HCT116 (cell line): ENCODE results near the gene ITPR2. TPM values are rescaled to one million over a fixed set of nuclear protein-coding genes. Genes with fewer than 3 reads are reported as not detected.

ENCODE experiments used
- ATAC-seq: fragments of 200-7000 bp; cut with Tn5 transposase; 2 replicates; pipeline ENCODE4 v1.9.1; 2020; ENCODE audit warnings: mild to moderate bottlenecking, moderate library complexity
- BruUV-seq: library from RNA; stranded (reverse); fragments of 400-500 nt; replicated peaks from 2 replicates; lab custom pipeline; 2021; lab: Mats Ljungman, UMichigan
- CTCF ChIA-PET: fragments of 300-600 bp; sonication (Branson Sonifier 250); formaldehyde crosslinking; loops from one replicate; lab custom pipeline; 2021; ENCODE audit warnings: antibody characterized with exemption; lab: Charles Lee
- POLR2A ChIA-PET: fragments of 300-600, 350-600 bp; sonication (Branson Sonifier 250); formaldehyde crosslinking; loops from one replicate; lab custom pipeline; 2021; ENCODE audit warnings: antibody characterized with exemption; lab: Charles Lee
- RAD21 ChIA-PET, 2 experiments: fragments of 300-600 bp; sonication (Branson Sonifier 250); formaldehyde crosslinking; loops; one replicate each; lab custom pipeline; 2023; ENCODE audit warnings: low total read pairs in 2 of 2; ENCODE audit not compliant: uncharacterized antibody in 2 of 2, unreplicated experiment in 2 of 2, low non-redundant PET in 1 of 2; lab: Charles Lee
- DNase-seq: peaks from one replicate; pipeline ENCODE4 v3.0.0-alpha.2; 2010; ENCODE audit warnings: low read depth, low spot score
- H2AFZ ChIP-seq: fragments of 200-600 bp; shearing (Covaris generic), sonication (generic); 2 replicates; pipeline ENCODE4 v1.6.1; 2017; ENCODE audit warnings: low read depth, mixed run types, mixed read lengths, antibody characterized with exemption, low read length; ENCODE audit not compliant: poor library complexity, severe bottlenecking
- H3K27ac ChIP-seq: 2 replicates; pipeline ENCODE4 v1.5.1; 2012; ENCODE audit warnings: low read depth, low read length
- H3K27me3 ChIP-seq: fragments of 200-600 bp; sonication (generic); 2 replicates; pipeline ENCODE4 v1.6.1; 2016; ENCODE audit warnings: mixed run types, low read length, mixed read lengths; ENCODE audit not compliant: insufficient read depth
- H3K36me3 ChIP-seq, 2 experiments: fragments of 200-500 bp in 1 of 2; fragments of 200-600 bp in 1 of 2; sonication (Bioruptor generic) in 1 of 2; sonication (generic) in 1 of 2; 2 replicates each; pipeline versions ENCODE4 v1.5.1 to v1.6.1; 2014 to 2016; ENCODE audit warnings: low read length in 2 of 2, inconsistent platforms in 1 of 2, mixed read lengths in 1 of 2, mixed run types in 1 of 2; ENCODE audit not compliant: insufficient read depth in 2 of 2, control insufficient read depth in 1 of 2
- H3K4me1 ChIP-seq, 2 experiments: fragments of 200-600 bp in 1 of 2; sonication (generic) in 1 of 2; 2 replicates each; pipeline versions ENCODE4 v1.5.1 to v1.6.1; 2012 to 2017; ENCODE audit warnings: low read length in 2 of 2, inconsistent platforms in 1 of 2, mild to moderate bottlenecking in 1 of 2, mixed read lengths in 1 of 2, mixed run types in 1 of 2, moderate library complexity in 1 of 2; ENCODE audit not compliant: insufficient read depth in 2 of 2, control insufficient read depth in 1 of 2
- H3K4me2 ChIP-seq: fragments of 200-600 bp; sonication (generic); 2 replicates; pipeline ENCODE4 v1.6.1; 2017; ENCODE audit warnings: mixed run types, low read length, mixed read lengths
- H3K4me3 ChIP-seq, 2 experiments: fragments of 200-600 bp in 1 of 2; sonication (generic) in 1 of 2; replicated peaks in 1 of 2; 2 replicates each; pipeline ENCODE4 v1.5.1; 2011 to 2016; ENCODE audit warnings: low read length in 2 of 2, control low read depth in 1 of 2, low read depth in 1 of 2, mild to moderate bottlenecking in 1 of 2, mixed read lengths in 1 of 2, mixed run types in 1 of 2
- H3K79me2 ChIP-seq: fragments of 200-600 bp; sonication (generic); 2 replicates; pipeline ENCODE4 v1.6.1; 2017; ENCODE audit warnings: mild to moderate bottlenecking, mixed run types, low read length, moderate library complexity, mixed read lengths; ENCODE audit not compliant: insufficient read depth
- H3K9ac ChIP-seq: fragments of 200-600 bp; sonication (generic); 2 replicates; pipeline ENCODE4 v1.6.1; 2016; ENCODE audit warnings: low read length, mixed read lengths
- H3K9me2 ChIP-seq: fragments of 200-600 bp; sonication (generic), shearing (Covaris generic); 2 replicates; pipeline ENCODE4 v1.6.1; 2017; ENCODE audit warnings: mixed run types, mild to moderate bottlenecking, moderate library complexity; ENCODE audit not compliant: insufficient read depth
- H3K9me3 ChIP-seq, 2 experiments: fragments of 200-500 bp in 1 of 2; fragments of 200-600 bp in 1 of 2; sonication (Bioruptor generic) in 1 of 2; sonication (generic) in 1 of 2; 2 replicates each; pipeline ENCODE4 v1.6.1; 2014 to 2017; ENCODE audit warnings: low read length in 2 of 2, mixed read lengths in 2 of 2, inconsistent platforms in 1 of 2, low read depth in 1 of 2, mild to moderate bottlenecking in 1 of 2, mixed run types in 1 of 2, moderate library complexity in 1 of 2; ENCODE audit not compliant: control insufficient read depth in 1 of 2, insufficient read depth in 1 of 2
- H4K20me1 ChIP-seq: fragments of 200-600 bp; sonication (generic), shearing (Covaris generic); 2 replicates; pipeline ENCODE4 v1.6.1; 2017; ENCODE audit warnings: mixed run types, mild to moderate bottlenecking, moderate library complexity; ENCODE audit not compliant: insufficient read depth
- CBX3 ChIP-seq: IDR thresholded peaks from 2 replicates; pipeline ENCODE4 v1.6.1; 2012; ENCODE audit warnings: low read depth
- FOSL1 ChIP-seq: IDR thresholded peaks from 2 replicates; pipeline ENCODE4 v1.6.1; 2012; ENCODE audit warnings: low read depth
- RAD21 ChIP-seq: IDR thresholded peaks from 2 replicates; pipeline ENCODE4 v1.6.1; 2012; ENCODE audit warnings: low read depth, mild to moderate bottlenecking
- YY1 ChIP-seq: IDR thresholded peaks from 2 replicates; pipeline ENCODE4 v1.6.1; 2011; ENCODE audit warnings: low read length, low read depth, moderate library complexity, mild to moderate bottlenecking; ENCODE audit not compliant: insufficient replicate concordance; ENCODE audit errors: extremely low read depth
- intact Hi-C: fragments of 100-400 bp; cut with micrococcal nuclease; formaldehyde crosslinking; loops from 2 replicates; pipeline ENCODE4 v1.10.0; 2022
- total RNA-seq: library from RNA; stranded (reverse); gene quantifications from one replicate; pipeline ENCODE4 v1.2.1, GENCODE V29; 2021; ENCODE audit not compliant: unreplicated experiment
- TF ChIP-seq, protein P1 (sequence below): IDR thresholded peaks from 2 replicates; pipeline ENCODE4 v1.6.1; 2012
- TF ChIP-seq, protein P2 (sequence below), 3 experiments: fragments of 200-600 bp in 1 of 3; sonication (generic) in 1 of 3; IDR thresholded peaks in 2 of 3; conservative IDR thresholded peaks in 1 of 3; 2 replicates each; pipeline ENCODE4 v1.5.1; 2012 to 2017; ENCODE audit warnings: low read depth in 2 of 3, low read length in 2 of 3, antibody characterized with exemption in 1 of 3, borderline replicate concordance in 1 of 3, control low read depth in 1 of 3, mild to moderate bottlenecking in 1 of 3, mixed read lengths in 1 of 3, mixed run types in 1 of 3, moderate library complexity in 1 of 3; ENCODE audit not compliant: insufficient read depth in 1 of 3
- TF ChIP-seq, protein P3 (sequence below): IDR thresholded peaks from 2 replicates; pipeline ENCODE4 v1.6.1; 2011; ENCODE audit warnings: mild to moderate bottlenecking, low read length, moderate library complexity; ENCODE audit not compliant: insufficient replicate concordance; ENCODE audit errors: extremely low read depth
- TF ChIP-seq, protein P4 (sequence below): IDR thresholded peaks from 2 replicates; pipeline ENCODE4 v1.6.1; 2012; ENCODE audit warnings: low read depth
- TF ChIP-seq, protein P5 (sequence below): IDR thresholded peaks from 2 replicates; pipeline ENCODE4 v1.6.1; 2012

Gene ITPR2
- total RNA-seq, 1 experiment from 2014 or later = 6.5 TPM

DNA sequence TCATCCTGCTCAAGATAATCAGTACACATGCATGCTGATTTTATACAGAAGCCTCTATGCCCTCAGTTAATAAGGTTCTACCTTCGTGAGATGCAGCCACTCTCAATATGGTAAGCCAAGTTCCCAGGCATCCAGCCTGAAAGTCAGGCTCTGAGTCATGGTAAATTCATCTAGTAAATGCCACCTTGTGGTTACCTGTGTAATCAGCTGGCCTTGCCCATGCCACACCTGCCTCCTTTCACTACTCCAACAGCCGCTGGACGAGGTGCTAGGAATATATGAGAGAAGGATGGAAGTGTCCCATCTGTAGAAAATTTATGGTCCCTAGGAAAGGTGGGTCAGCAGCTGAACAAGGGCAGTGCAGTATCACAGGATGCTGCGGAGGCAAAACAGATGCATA is 430.3 kb downstream of the ITPR2 start:
- H3K9ac ChIP-seq = no peak overlapping the region
- no peaks in the 10 kb centered on the region for H3K9me2 ChIP-seq
- ATAC-seq = peak; percentile 98
- peak; percentile 58 for DNase-seq
- ChIA-PET POLR2A (no interaction called here), CTCF (interaction anchor here (0.9 kb wide), 1 partner anchor 280 kb away, joined by 4 read pairs; no protein-coding TSS in a partner anchor), RAD21 (no interaction called here)
- BruUV-seq = no TSS peak
- H4K20me1 ChIP-seq = no peaks in the 10 kb centered on the region
- no peaks in the 10 kb centered on the region for H3K79me2 ChIP-seq
- TF ChIP-seq, protein P1, sequence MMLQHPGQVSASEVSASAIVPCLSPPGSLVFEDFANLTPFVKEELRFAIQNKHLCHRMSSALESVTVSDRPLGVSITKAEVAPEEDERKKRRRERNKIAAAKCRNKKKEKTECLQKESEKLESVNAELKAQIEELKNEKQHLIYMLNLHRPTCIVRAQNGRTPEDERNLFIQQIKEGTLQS = no peak
- TF ChIP-seq, protein P2, sequence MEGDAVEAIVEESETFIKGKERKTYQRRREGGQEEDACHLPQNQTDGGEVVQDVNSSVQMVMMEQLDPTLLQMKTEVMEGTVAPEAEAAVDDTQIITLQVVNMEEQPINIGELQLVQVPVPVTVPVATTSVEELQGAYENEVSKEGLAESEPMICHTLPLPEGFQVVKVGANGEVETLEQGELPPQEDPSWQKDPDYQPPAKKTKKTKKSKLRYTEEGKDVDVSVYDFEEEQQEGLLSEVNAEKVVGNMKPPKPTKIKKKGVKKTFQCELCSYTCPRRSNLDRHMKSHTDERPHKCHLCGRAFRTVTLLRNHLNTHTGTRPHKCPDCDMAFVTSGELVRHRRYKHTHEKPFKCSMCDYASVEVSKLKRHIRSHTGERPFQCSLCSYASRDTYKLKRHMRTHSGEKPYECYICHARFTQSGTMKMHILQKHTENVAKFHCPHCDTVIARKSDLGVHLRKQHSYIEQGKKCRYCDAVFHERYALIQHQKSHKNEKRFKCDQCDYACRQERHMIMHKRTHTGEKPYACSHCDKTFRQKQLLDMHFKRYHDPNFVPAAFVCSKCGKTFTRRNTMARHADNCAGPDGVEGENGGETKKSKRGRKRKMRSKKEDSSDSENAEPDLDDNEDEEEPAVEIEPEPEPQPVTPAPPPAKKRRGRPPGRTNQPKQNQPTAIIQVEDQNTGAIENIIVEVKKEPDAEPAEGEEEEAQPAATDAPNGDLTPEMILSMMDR (IDR thresholded peaks at IDR 0.05 in 2 of 3, conservative IDR thresholded peaks at IDR 0.05 in 1 of 3; ENCODE audit: borderline replicate concordance in 1 of 3, insufficient read depth in 1 of 3, low read depth in 2 of 3, low read length in 2 of 3) = peak; percentile 30 to 52 (median 41); a peak in 3 of 6 replicates
- TF ChIP-seq, protein P3, sequence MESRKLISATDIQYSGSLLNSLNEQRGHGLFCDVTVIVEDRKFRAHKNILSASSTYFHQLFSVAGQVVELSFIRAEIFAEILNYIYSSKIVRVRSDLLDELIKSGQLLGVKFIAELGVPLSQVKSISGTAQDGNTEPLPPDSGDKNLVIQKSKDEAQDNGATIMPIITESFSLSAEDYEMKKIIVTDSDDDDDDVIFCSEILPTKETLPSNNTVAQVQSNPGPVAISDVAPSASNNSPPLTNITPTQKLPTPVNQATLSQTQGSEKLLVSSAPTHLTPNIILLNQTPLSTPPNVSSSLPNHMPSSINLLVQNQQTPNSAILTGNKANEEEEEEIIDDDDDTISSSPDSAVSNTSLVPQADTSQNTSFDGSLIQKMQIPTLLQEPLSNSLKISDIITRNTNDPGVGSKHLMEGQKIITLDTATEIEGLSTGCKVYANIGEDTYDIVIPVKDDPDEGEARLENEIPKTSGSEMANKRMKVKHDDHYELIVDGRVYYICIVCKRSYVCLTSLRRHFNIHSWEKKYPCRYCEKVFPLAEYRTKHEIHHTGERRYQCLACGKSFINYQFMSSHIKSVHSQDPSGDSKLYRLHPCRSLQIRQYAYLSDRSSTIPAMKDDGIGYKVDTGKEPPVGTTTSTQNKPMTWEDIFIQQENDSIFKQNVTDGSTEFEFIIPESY = no peak
- TF ChIP-seq, protein P4, sequence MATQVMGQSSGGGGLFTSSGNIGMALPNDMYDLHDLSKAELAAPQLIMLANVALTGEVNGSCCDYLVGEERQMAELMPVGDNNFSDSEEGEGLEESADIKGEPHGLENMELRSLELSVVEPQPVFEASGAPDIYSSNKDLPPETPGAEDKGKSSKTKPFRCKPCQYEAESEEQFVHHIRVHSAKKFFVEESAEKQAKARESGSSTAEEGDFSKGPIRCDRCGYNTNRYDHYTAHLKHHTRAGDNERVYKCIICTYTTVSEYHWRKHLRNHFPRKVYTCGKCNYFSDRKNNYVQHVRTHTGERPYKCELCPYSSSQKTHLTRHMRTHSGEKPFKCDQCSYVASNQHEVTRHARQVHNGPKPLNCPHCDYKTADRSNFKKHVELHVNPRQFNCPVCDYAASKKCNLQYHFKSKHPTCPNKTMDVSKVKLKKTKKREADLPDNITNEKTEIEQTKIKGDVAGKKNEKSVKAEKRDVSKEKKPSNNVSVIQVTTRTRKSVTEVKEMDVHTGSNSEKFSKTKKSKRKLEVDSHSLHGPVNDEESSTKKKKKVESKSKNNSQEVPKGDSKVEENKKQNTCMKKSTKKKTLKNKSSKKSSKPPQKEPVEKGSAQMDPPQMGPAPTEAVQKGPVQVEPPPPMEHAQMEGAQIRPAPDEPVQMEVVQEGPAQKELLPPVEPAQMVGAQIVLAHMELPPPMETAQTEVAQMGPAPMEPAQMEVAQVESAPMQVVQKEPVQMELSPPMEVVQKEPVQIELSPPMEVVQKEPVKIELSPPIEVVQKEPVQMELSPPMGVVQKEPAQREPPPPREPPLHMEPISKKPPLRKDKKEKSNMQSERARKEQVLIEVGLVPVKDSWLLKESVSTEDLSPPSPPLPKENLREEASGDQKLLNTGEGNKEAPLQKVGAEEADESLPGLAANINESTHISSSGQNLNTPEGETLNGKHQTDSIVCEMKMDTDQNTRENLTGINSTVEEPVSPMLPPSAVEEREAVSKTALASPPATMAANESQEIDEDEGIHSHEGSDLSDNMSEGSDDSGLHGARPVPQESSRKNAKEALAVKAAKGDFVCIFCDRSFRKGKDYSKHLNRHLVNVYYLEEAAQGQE = no peak
- 0 out of 2 replicates have a peak, but pooled peaks have one; percentile 17 for TF ChIP-seq CBX3
- peak; percentile 40; the same call in 1 of the 2 replicates for TF ChIP-seq FOSL1
- TF ChIP-seq RAD21 = peak; percentile 66
- peak; percentile 35 for TF ChIP-seq YY1
- TF ChIP-seq, protein P5, sequence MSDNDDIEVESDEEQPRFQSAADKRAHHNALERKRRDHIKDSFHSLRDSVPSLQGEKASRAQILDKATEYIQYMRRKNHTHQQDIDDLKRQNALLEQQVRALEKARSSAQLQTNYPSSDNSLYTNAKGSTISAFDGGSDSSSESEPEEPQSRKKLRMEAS = peak; percentile 28; the same call in 1 of the 2 replicates
- peak overlapping the region; percentile 39 for H3K4me2 ChIP-seq
- no peaks in the 10 kb centered on the region for H3K36me3 ChIP-seq
- no peak overlapping the region for H3K27ac ChIP-seq
- H3K4me1 ChIP-seq = peaks cover 8 to 12% of the 10 kb centered on the region in 2 experiments
- H3K4me3 ChIP-seq = no peak overlapping the region
- intact Hi-C loops = loop anchor here (2.0 to 5.0 kb wide), 2 partner anchors 285 to 306 kb away; no protein-coding TSS in a partner anchor
- H3K27me3 ChIP-seq = no peaks in the 10 kb centered on the region
- H2AFZ ChIP-seq = no peak overlapping the region
- no peaks in the 10 kb centered on the region for H3K9me3 ChIP-seq
